GM12878 (cell line): ENCODE measurements around the gene KRTAP2-4. TPM values are rescaled to one million over a fixed set of nuclear protein-coding genes. Genes with fewer than 3 reads are reported as not detected.

Experiments used
- ATAC-seq: fragments of 200-7000 bp; cut with Tn5 transposase; 3 replicates; pipeline ENCODE4 v1.9.1; 2020; ENCODE audit warnings: mild to moderate bottlenecking, moderate library complexity
- BruUV-seq: library from RNA; stranded (reverse); fragments of 400-500 nt; replicated peaks from 2 replicates; lab custom pipeline; 2021; lab: Mats Ljungman, UMichigan
- CTCF ChIA-PET: fragments of 300-600 bp; sonication (Branson Sonifier 250); formaldehyde crosslinking; extraction: SDS; loops from one replicate; lab custom pipeline; 2021; ENCODE audit warnings: inconsistent platforms; lab: Yijun Ruan, JAX
- POLR2A ChIA-PET: fragments of 350-600 bp; formaldehyde crosslinking; extraction: SDS; loops from one replicate; lab custom pipeline; 2021; ENCODE audit warnings: inconsistent platforms; lab: Charles Lee
- RAD21 ChIA-PET: fragments of 300-600 bp; sonication (Branson Sonifier 250); formaldehyde crosslinking; loops from one replicate; lab custom pipeline; 2023; ENCODE audit warnings: antibody characterized with exemption; ENCODE audit not compliant: unreplicated experiment; lab: Charles Lee
- SMC1A ChIA-PET: fragments of 300-600 bp; sonication (Branson Sonifier 250); formaldehyde crosslinking; loops from one replicate; lab custom pipeline; 2023; ENCODE audit not compliant: unreplicated experiment, uncharacterized antibody; lab: Charles Lee
- DNase-seq: peaks from one replicate; pipeline ENCODE4 v3.0.0-alpha.2; 2011; ENCODE audit warnings: low read depth, low spot score
- FAIRE-seq: peaks from 3 replicates; lab custom pipeline; 2011; peaks lifted over from hg19 to GRCh38; lab: Jason Lieb, UNC
- H2AFZ ChIP-seq: 2 replicates; pipeline ENCODE4 v1.6.0; 2011; ENCODE audit warnings: low read depth, low read length, control low read depth; ENCODE audit not compliant: control insufficient read depth
- H3K27ac ChIP-seq: 2 replicates; pipeline ENCODE4 v1.5.1; 2011; ENCODE audit warnings: control low read depth; ENCODE audit not compliant: control insufficient read depth, insufficient read depth
- H3K27me3 ChIP-seq, 2 experiments: replicated peaks in 1 of 2; 2 replicates each; pipeline versions ENCODE4 v1.6.0 to v1.6.1; 2011; ENCODE audit warnings: low read length in 1 of 2; ENCODE audit not compliant: control insufficient read depth in 2 of 2, insufficient read depth in 2 of 2
- H3K36me3 ChIP-seq, 2 experiments: 2 replicates each; pipeline ENCODE4 v1.5.1; 2011; ENCODE audit warnings: low read length in 1 of 2; ENCODE audit not compliant: control insufficient read depth in 2 of 2, insufficient read depth in 2 of 2
- H3K4me1 ChIP-seq: 2 replicates; pipeline ENCODE4 v1.6.1; 2011; ENCODE audit warnings: mild to moderate bottlenecking, low read length, moderate library complexity, mixed read lengths; ENCODE audit not compliant: control insufficient read depth, insufficient read depth
- H3K4me2 ChIP-seq: 2 replicates; pipeline ENCODE4 v1.6.0; 2011; ENCODE audit warnings: control low read depth; ENCODE audit not compliant: control insufficient read depth, insufficient read depth
- H3K4me3 ChIP-seq: fragments of 200-600 bp; sonication (generic); 2 replicates; pipeline ENCODE4 v1.5.1; 2016
- H3K79me2 ChIP-seq: 2 replicates; pipeline ENCODE4 v1.6.0; 2011; ENCODE audit warnings: low read length; ENCODE audit not compliant: control insufficient read depth, insufficient read depth
- H3K9ac ChIP-seq: 2 replicates; pipeline ENCODE4 v1.8.0; 2011; ENCODE audit warnings: low read length, control low read depth, mixed read lengths; ENCODE audit not compliant: control insufficient read depth, insufficient read depth
- H3K9me3 ChIP-seq: replicated peaks from 3 replicates; pipeline ENCODE4 v1.5.1; 2011; ENCODE audit warnings: mild to moderate bottlenecking, low read length; ENCODE audit not compliant: control insufficient read depth, insufficient read depth
- H4K20me1 ChIP-seq: 2 replicates; pipeline ENCODE4 v1.6.0; 2011; ENCODE audit not compliant: control insufficient read depth, insufficient read depth
- BMI1 ChIP-seq: fragments of 450-650 bp; IDR thresholded peaks from 2 replicates; pipeline ENCODE4 v1.6.1; 2016; ENCODE audit warnings: mild to moderate bottlenecking, moderate library complexity, borderline replicate concordance
- CREM ChIP-seq: IDR thresholded peaks from 2 replicates; pipeline ENCODE4 v1.6.1; 2014; ENCODE audit warnings: antibody characterized with exemption, low read depth
- EGR1 ChIP-seq, 2 experiments: IDR thresholded peaks; 1 replicate in 1 of 2; 2 replicates in 1 of 2; pipeline ENCODE4 v1.6.1; 2011 to 2012; ENCODE audit warnings: low read depth in 2 of 2, low read length in 2 of 2, borderline replicate concordance in 1 of 2, mild to moderate bottlenecking in 1 of 2, moderate library complexity in 1 of 2
- EP300 ChIP-seq, 2 experiments: fragments of 150-350 bp in 1 of 2; IDR thresholded peaks; 2 replicates each; pipeline ENCODE4 v1.6.1; 2011 to 2012; ENCODE audit warnings: low read depth in 2 of 2, low read length in 2 of 2, borderline replicate concordance in 1 of 2, improper control_type of control experiment in 1 of 2, inconsistent platforms in 1 of 2; ENCODE audit not compliant: control insufficient read depth in 1 of 2
- ESRRA ChIP-seq: IDR thresholded peaks from 2 replicates; pipeline ENCODE4 v1.6.1; 2012; ENCODE audit warnings: mild to moderate bottlenecking, low read length, improper control_type of control experiment
- FOS ChIP-seq: IDR thresholded peaks from 3 replicates; pipeline ENCODE4 v1.6.1; 2011; ENCODE audit warnings: borderline replicate concordance; ENCODE audit not compliant: insufficient read length; ENCODE audit errors: extremely low read depth
- GABPA ChIP-seq: IDR thresholded peaks from 2 replicates; pipeline ENCODE4 v1.6.1; 2014; ENCODE audit warnings: antibody characterized with exemption, low read depth, mild to moderate bottlenecking, inconsistent platforms
- NFYB ChIP-seq: IDR thresholded peaks from 2 replicates; pipeline ENCODE4 v1.6.1; 2011; ENCODE audit warnings: low read depth, mild to moderate bottlenecking, low read length, improper control_type of control experiment, moderate library complexity; ENCODE audit not compliant: insufficient read depth
- NR2C2 ChIP-seq: IDR thresholded peaks from 2 replicates; pipeline ENCODE4 v1.6.1; 2011; ENCODE audit warnings: borderline replicate concordance, low read depth; ENCODE audit not compliant: control insufficient read depth, insufficient read length
- PBX3 ChIP-seq: IDR thresholded peaks from 2 replicates; pipeline ENCODE4 v1.6.1; 2011; ENCODE audit warnings: mild to moderate bottlenecking, low read depth, low read length, moderate library complexity; ENCODE audit not compliant: insufficient replicate concordance
- SMAD5 ChIP-seq: IDR thresholded peaks from 2 replicates; pipeline ENCODE4 v1.6.1; 2016; ENCODE audit warnings: antibody characterized with exemption, low read depth
- STAT1 ChIP-seq: fragments of 450-650 bp; conservative IDR thresholded peaks from 2 replicates; pipeline ENCODE4 v1.6.1; 2014; ENCODE audit warnings: antibody characterized with exemption, mild to moderate bottlenecking
- SUPT20H ChIP-seq: IDR thresholded peaks from 2 replicates; pipeline ENCODE4 v1.6.1; 2011; ENCODE audit warnings: low read depth, mild to moderate bottlenecking, low read length, moderate library complexity, borderline replicate concordance; ENCODE audit not compliant: control insufficient read depth
- TCF3 ChIP-seq: IDR thresholded peaks from 2 replicates; pipeline ENCODE4 v1.6.1; 2012; ENCODE audit warnings: low read depth, mild to moderate bottlenecking, low read length, borderline replicate concordance; ENCODE audit not compliant: insufficient read depth
- ZNF207 ChIP-seq: fragments of 450-650 bp; IDR thresholded peaks from 2 replicates; pipeline ENCODE4 v1.6.1; 2014; ENCODE audit warnings: antibody characterized with exemption, mild to moderate bottlenecking, borderline replicate concordance
- WGBS: methylation state at CpG from one replicate; pipeline ENCODE4 v1.1.6; 2016; ENCODE audit warnings: low lambda C conversion rate; ENCODE audit not compliant: insufficient replicate concordance, insufficient coverage; ENCODE audit errors: missing lambda C conversion rate; 5-methylcytosine and 5-hydroxymethylcytosine counted together
- in situ Hi-C: fragments of 300-500 bp; cut with MboI; formaldehyde crosslinking; loops from 9 replicates; pipeline ENCODE4 v1.14.3; 2018; ENCODE audit warnings: mixed read lengths
- intact Hi-C: fragments of 100-400 bp; cut with micrococcal nuclease; formaldehyde crosslinking; loops from one replicate; pipeline ENCODE4 v1.14.2; 2022; ENCODE audit not compliant: unreplicated experiment
- polyA plus RNA-seq, 11 experiments: library from polyadenylated mRNA; depleted of rRNA in 4 of 11; unstranded in 6 of 11; stranded (reverse) in 5 of 11; fragments of >200 nt; fragmentation: Nextera tagmentation in 4 of 11; fragmentation: Illumina TruSeq in 1 of 11; extraction: Ambion mirVana in 4 of 11; extraction: Trizol in 1 of 11; gene quantifications; 1 replicate in 1 of 11; 2 replicates in 10 of 11; pipeline versions ENCODE4 v1.2.1 to v1.2.3, GENCODE V29; 2011 to 2016; ENCODE audit warnings: inconsistent platforms in 2 of 11, missing spikeins in 2 of 11, low read depth in 1 of 11
- total RNA-seq, 4 experiments: library from RNA; depleted of rRNA in 3 of 4; stranded (reverse); fragments of >200 nt in 3 of 4; fragmentation: Illumina TruSeq in 1 of 4; extraction: Trizol in 1 of 4; gene quantifications; 2 replicates each; pipeline versions ENCODE4 v1.2.1 to v1.2.3, GENCODE V29; 2013 to 2021
- TF ChIP-seq, protein P1 (sequence below): fragments of 150-350 bp; IDR thresholded peaks from 2 replicates; pipeline ENCODE4 v1.6.1; 2014; ENCODE audit warnings: mild to moderate bottlenecking, low read depth, low read length

The KRTAP2-4 gene
- total and polyA plus RNA-seq, 10 of the 15 experiments (the other 5 are each of a cell fraction or from before 2014, with no cell fraction given), result not detected

- TF ChIP-seq BMI1 (no peak), CREM (no peak), EGR1 (IDR thresholded peaks at IDR 0.05; ENCODE audit: borderline replicate concordance in 1 of 2, low read depth in 2 of 2, low read length in 2 of 2) (no peak), NFYB (no peak), NR2C2 (no peak)
Measured at GRCh38 chr17:41029633-41030245, 35.9 kb downstream of the KRTAP2-4 start, which contains the start of gene KRTAP1-4 (continued).

- Histone ChIP-seq H3K4me2 (no peak within 1 kb of the TSS), H3K4me3 (no peak within 1 kb of the TSS), H4K20me1 (no peaks in the 10 kb centered on the region), H3K4me1 (no peaks in the 10 kb centered on the region), H3K9me3 (no peaks in the 10 kb centered on the region), H3K79me2 (no peaks in the 10 kb centered on the region), H3K27ac (no peak within 1 kb of the TSS), H3K36me3 (no peaks in the 10 kb centered on the region), H3K9ac (no peak within 1 kb of the TSS), H3K27me3 (0 out of 4 replicates have a peak, but pooled peaks cover 0 to 3% of the 10 kb centered on the region in 2 experiments), H2AFZ (no peak within 1 kb of the TSS)
- CTCF ChIA-PET, result no interaction called here
- BruUV-seq, result no TSS peak
- RAD21 ChIA-PET, result no interaction called here
- FAIRE-seq (no peak), DNase-seq (no peak), ATAC-seq (no peak)
- WGBS, result 14% methylated on average over 9 of the region's 9 CpGs
- SMC1A ChIA-PET, result no interaction called here
- in situ Hi-C loops (no loop called here), intact Hi-C loops (no loop called here)
- POLR2A ChIA-PET, result no interaction called here
- TF ChIP-seq SMAD5 (no peak), GABPA (no peak), TCF3 (no peak), EP300 (IDR thresholded peaks at IDR 0.05; ENCODE audit: borderline replicate concordance in 1 of 2, control insufficient read depth in 1 of 2, low read depth in 2 of 2, low read length in 2 of 2) (no peak), ZNF207 (no peak), FOS (no peak), ESRRA (no peak), SUPT20H (no peak), STAT1 (no peak), PBX3 (no peak)
- TF ChIP-seq, protein P1, sequence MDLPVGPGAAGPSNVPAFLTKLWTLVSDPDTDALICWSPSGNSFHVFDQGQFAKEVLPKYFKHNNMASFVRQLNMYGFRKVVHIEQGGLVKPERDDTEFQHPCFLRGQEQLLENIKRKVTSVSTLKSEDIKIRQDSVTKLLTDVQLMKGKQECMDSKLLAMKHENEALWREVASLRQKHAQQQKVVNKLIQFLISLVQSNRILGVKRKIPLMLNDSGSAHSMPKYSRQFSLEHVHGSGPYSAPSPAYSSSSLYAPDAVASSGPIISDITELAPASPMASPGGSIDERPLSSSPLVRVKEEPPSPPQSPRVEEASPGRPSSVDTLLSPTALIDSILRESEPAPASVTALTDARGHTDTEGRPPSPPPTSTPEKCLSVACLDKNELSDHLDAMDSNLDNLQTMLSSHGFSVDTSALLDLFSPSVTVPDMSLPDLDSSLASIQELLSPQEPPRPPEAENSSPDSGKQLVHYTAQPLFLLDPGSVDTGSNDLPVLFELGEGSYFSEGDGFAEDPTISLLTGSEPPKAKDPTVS, result no peak
Measured at GRCh38 chr17:41026715-41027471, 38.8 kb downstream of the KRTAP2-4 start, which contains the start of gene KRTAP1-5. Gene KRTAP1-5 (minus strand): TSS chr17:41027208. CDS start chr17:41027155, 53 bp downstream.
